ENCODE data around the gene SNPH. TPM values are rescaled to one million over a fixed set of nuclear protein-coding genes. Genes with fewer than 3 reads are reported as not detected.
"Not testable (repeated sequence)": the region's sequence is repeated elsewhere in the genome, so short reads cannot be mapped to it uniquely, and the experiment has no call there.

Gene SNPH
- polyA plus RNA-seq, 3 donors: 3.2 to 4.0 (median 3.2) TPM

- no peak for DNase-seq
These were observed 70.0 kb downstream of the SNPH start for GRCh38 chr20:1335961-1336698.

GRCh38 chr20:1336699-1337367 lies 70.7 kb downstream of the SNPH start:
- no peak for DNase-seq

GRCh38 chr20:1337441-1337840 lies 71.3 kb downstream of the SNPH start:
- DNase-seq: no peak

- no peak for DNase-seq
These were observed 72.0 kb downstream of the SNPH start for GRCh38 chr20:1338096-1338495.

GRCh38 chr20:1338801-1339200 lies 72.7 kb downstream of the SNPH start:
- DNase-seq: no peak

GRCh38 chr20:1341561-1342265 lies 75.6 kb downstream of the SNPH start:
- DNase-seq: no peak

GRCh38 chr20:1343446-1344124 lies 77.5 kb downstream of the SNPH start:
- not testable (repeated sequence) for DNase-seq

- no peak for DNase-seq
These were observed 79.1 kb downstream of the SNPH start for GRCh38 chr20:1345030-1345755.

GRCh38 chr20:1345756-1346093 lies 79.6 kb downstream of the SNPH start:
- DNase-seq: no peak

- no peak for DNase-seq
These were observed 80.3 kb downstream of the SNPH start for GRCh38 chr20:1346315-1346969.

- DNase-seq: no peak
These were observed 87.9 kb downstream of the SNPH start for GRCh38 chr20:1353956-1354355.

- no peak for DNase-seq
These were observed 92.0 kb downstream of the SNPH start for GRCh38 chr20:1357921-1358671.

Other genes starting within 250 kb of the SNPH start
- 100 to 1,000 TPM; 134 to 151 (median 151) TPM for gene PSMF1, start 147.7 kb upstream of the SNPH start, polyA plus RNA-seq (ENCODE audit: insufficient read length in 3 of 3)
- 1 to 10 TPM; 2.9 to 6.5 (median 5.7) TPM for gene TMEM74B, start 81.3 kb upstream of the SNPH start, polyA plus RNA-seq (ENCODE audit: insufficient read length in 3 of 3)
- under 1 TPM; 0.30 to 0.41 (median 0.33) TPM for gene C20orf202, start 62.8 kb upstream of the SNPH start, polyA plus RNA-seq (ENCODE audit: insufficient read length in 3 of 3)
- not detected for gene RAD21L1, start 40.2 kb upstream of the SNPH start, polyA plus RNA-seq (ENCODE audit: insufficient read length in 3 of 3)
- 1 to 10 TPM; 2.5 to 3.5 (median 3.4) TPM for gene SDCBP2, start 62.8 kb downstream of the SNPH start, polyA plus RNA-seq (ENCODE audit: insufficient read length in 3 of 3)
- 100 to 1,000 TPM; 340 to 380 (median 358) TPM for gene FKBP1A, start 126.8 kb downstream of the SNPH start, polyA plus RNA-seq (ENCODE audit: insufficient read length in 3 of 3)
- gene NSFL1C, start 200.6 kb downstream of the SNPH start, polyA plus RNA-seq (ENCODE audit: insufficient read length in 3 of 3): 100 to 1,000 TPM; 109 to 111 (median 111) TPM
- gene SIRPB2, start 225.1 kb downstream of the SNPH start, polyA plus RNA-seq (ENCODE audit: insufficient read length in 3 of 3): 1 to 10 TPM in 2 of 3 donors, under 1 TPM in 1; 0.80 to 1.1 (median 1.0) TPM